HG02885 (cell line): ENCODE measurements around the gene RNMT.
A peak's percentile ranks its signal among the peaks of the same experiment; 100 is the strongest.
"Not testable (repeated sequence)": the region's sequence is repeated elsewhere in the genome, so short reads cannot be mapped to it uniquely, and the experiment has no call there.

Experiments used
- ATAC-seq: cut with Tn5 transposase; IDR thresholded peaks from one replicate; pipeline ENCODE4 v1.9.1; 2021; ENCODE audit warnings: mild to moderate bottlenecking; ENCODE audit not compliant: unreplicated experiment, poor library complexity

Gene RNMT

GRCh38 chr18:13726232-13726971 is at the start of gene RNMT, which contains the start of gene FAM210A:
Gene RNMT, plus strand, starts transcription at chr18:13726673. Its CDS starts 4,845 bp downstream, at chr18:13731518.
Gene FAM210A, minus strand, starts transcription at chr18:13726558. Its CDS starts 44,481 bp downstream, at chr18:13682077.
- peak; percentile 93 for ATAC-seq

GRCh38 chr18:13677350-13677749 is 49.1 kb upstream of the RNMT start:
- ATAC-seq: not testable (repeated sequence)

GRCh38 chr18:13680612-13681011 is 45.9 kb upstream of the RNMT start:
- no peak for ATAC-seq

GRCh38 chr18:13681701-13682100 is 44.8 kb upstream of the RNMT start:
- ATAC-seq: no peak

- ATAC-seq: no peak
Measured at GRCh38 chr18:13684546-13684945, 41.9 kb upstream of the RNMT start.

- no peak for ATAC-seq
Measured at GRCh38 chr18:13688191-13689136, 38.0 kb upstream of the RNMT start.

- not testable (repeated sequence) for ATAC-seq
Measured at GRCh38 chr18:13690060-13690459, 36.4 kb upstream of the RNMT start.

GRCh38 chr18:13695337-13695736 is 31.1 kb upstream of the RNMT start:
- not testable (repeated sequence) for ATAC-seq

GRCh38 chr18:13696961-13697360 is 29.5 kb upstream of the RNMT start:
- no peak for ATAC-seq

- no peak for ATAC-seq
Measured at GRCh38 chr18:13700153-13700552, 26.3 kb upstream of the RNMT start.

- no peak for ATAC-seq
Measured at GRCh38 chr18:13703899-13704298, 22.6 kb upstream of the RNMT start.

- ATAC-seq: no peak
Measured at GRCh38 chr18:13710414-13710831, 16.1 kb upstream of the RNMT start.

- no peak for ATAC-seq
Measured at GRCh38 chr18:13712400-13713131, 13.9 kb upstream of the RNMT start.

GRCh38 chr18:13713455-13714055 is 12.9 kb upstream of the RNMT start:
- ATAC-seq: no peak

- no peak for ATAC-seq
Measured at GRCh38 chr18:13715330-13715729, 11.1 kb upstream of the RNMT start.

- ATAC-seq: no peak
Measured at GRCh38 chr18:13716916-13717315, 9.6 kb upstream of the RNMT start.

GRCh38 chr18:13720123-13720522 is 6.3 kb upstream of the RNMT start:
- ATAC-seq: no peak

- ATAC-seq: no peak
Measured at GRCh38 chr18:13720847-13721246, 5.6 kb upstream of the RNMT start.

- peak; percentile 1 for ATAC-seq
Measured at GRCh38 chr18:13725566-13726231, 774 bp upstream of the RNMT start.

GRCh38 chr18:13726972-13727331 is 479 bp downstream of the RNMT start:
- peak; percentile 17 for ATAC-seq
